Right hindlimb (tissue), 1 donor: ENCODE results near the gene SYT13.
A peak's percentile ranks its signal among the peaks of the same experiment; 100 is the strongest.

Experiments
- DNase-seq: peaks from one replicate; pipeline ENCODE4 v3.0.0-alpha.2; 2018

Gene SYT13

DNA sequence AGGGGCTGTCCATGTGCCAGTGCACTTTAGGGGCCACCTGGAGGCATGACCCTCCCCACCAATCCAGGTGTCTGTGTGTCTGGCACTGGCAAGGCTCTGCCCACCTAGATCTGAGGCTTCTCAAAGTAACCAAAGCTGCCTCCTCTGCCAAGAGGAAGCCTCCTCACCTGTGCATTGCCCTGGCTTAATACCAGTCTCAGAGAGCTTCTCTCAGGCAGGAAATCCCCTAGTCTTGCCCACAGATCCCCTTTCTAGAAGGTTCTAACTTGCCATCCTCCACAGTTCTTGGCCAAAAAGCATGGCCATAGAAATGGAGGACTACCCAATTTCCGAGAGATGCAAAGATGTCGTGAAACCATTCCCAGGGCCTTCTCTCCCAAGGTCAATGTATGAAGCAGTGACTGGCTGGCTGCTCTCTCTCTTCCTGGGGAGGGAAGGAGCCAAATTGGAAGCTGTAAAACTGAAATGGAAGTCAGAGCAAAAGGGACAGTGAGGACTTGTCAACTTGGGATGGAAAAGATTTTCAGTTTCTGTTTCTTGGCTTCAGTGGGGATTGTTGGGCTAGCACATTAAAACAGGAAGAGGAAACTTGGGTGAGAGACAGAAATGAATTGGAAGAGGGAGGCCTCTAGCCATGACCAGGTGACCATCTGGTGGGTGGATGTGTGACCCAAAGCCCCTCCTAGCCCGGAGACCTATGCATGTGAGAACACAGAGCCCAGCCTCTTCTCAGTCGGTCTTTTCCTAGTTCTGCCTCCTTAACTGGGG is 70.9 kb downstream of the SYT13 start:
- no peak for DNase-seq

DNA sequence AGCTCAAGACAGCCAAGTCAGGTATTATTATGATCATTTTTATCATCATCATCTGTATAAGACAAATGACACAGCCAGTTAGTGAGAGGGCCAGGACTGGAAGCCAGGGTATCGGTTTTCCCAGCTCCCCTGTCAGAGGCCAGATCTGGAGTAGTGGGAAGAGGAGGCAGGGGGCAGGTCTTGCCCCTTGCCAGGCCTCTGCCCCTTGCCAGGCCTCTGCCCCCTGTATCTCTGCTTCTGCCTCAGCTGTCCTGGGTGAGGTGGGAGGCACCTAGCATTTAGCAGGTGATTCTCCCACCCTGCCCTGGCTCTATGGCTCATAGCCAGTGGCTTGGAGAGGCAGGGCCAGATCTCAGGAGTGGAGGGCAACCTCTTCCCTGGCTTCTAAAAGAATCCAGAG is 72.4 kb downstream of the SYT13 start:
- DNase-seq, result no peak

DNA sequence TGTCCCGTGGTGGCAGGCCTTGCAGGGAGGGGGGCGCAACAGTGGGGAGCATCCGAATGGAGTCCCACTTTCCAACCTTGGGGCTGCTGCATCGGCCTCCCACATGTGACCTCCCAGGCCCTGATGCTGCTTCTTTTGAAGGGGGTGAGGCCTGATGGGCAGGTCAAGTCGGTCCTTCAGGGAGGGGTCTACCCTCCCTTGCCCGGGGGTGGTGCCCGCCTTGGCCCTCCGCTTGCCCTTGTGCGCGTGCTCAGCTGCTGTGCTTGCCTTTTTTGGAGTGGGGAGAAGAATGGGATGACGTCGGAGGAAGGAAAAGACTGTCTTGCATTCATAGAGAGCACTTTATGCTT is 72.8 kb downstream of the SYT13 start:
- DNase-seq, result no peak

DNA sequence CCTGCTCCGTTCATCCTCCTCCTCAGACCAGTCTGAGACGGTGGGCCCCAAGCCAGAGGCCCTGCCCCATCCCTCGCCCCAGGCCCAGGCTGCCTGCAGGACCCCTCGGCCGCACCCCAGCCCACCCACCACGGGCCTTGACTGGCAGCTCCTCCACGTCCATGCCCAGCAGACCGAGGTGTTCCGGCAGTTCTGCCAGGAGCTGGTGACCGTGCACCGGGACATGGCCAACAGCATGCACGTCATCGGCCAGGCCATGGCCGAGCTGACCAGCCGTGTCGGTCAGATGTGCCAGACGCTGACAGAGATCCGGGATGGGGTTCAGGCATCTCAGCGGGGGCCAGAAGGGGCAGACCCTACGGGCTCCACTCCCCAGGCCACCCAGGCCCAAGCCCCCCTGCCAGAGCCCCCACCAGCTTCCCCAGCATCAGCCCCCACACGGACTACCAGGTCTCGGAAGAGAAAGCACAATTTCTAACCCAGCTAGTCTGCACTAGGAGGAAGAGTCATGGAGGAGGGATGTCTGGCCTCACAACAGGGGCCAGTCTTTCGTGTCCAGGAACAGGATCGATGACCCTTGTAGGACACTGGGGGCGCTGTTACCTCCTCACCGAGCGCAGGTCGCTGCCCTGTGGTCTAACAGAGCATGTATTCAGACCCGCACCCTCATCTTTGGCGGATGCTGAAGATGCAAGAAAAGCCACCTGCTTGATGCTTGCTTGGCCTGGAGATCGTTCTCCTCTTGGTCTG is 73.4 kb downstream of the SYT13 start:
- no peak for DNase-seq

DNA sequence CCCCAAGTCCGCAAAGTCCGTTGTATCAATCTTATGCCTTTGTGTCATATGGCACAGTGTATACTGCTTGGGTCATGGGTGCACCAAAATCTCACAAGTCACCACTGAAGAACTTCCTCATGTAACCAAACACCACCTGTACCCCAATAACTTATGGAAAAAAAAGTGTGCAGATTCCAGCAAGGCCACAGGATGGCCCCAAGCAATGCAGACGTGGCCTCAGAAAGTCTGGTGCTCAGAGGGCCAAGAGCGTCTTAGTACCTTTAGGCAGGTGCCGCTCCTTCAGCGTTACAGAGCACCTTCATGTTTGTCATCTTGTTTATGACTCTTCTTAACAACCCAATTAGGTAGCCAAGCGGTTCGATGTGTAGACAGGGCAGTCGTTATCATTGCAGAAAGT is 74.4 kb downstream of the SYT13 start:
- DNase-seq, result no peak

DNA sequence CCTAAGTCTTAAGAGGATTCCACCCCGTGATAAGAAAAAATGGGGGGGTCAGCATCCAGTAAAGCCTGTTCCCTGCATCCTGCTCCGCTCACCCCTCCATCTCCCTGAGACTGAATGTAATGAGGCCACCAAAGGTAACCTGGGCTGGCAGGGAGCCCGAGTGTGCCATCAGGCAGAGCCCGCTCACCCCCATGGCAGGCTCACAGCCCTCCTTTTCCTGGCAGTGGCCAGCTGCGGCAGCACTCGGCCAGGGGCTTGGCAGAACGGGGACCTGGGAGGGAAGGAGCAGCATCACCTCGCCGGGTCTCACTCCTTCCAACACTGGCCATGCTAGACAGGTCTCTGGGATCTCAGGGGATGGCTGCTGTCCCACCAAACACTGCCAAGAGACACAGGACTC is 75.3 kb downstream of the SYT13 start:
- no peak for DNase-seq

DNA sequence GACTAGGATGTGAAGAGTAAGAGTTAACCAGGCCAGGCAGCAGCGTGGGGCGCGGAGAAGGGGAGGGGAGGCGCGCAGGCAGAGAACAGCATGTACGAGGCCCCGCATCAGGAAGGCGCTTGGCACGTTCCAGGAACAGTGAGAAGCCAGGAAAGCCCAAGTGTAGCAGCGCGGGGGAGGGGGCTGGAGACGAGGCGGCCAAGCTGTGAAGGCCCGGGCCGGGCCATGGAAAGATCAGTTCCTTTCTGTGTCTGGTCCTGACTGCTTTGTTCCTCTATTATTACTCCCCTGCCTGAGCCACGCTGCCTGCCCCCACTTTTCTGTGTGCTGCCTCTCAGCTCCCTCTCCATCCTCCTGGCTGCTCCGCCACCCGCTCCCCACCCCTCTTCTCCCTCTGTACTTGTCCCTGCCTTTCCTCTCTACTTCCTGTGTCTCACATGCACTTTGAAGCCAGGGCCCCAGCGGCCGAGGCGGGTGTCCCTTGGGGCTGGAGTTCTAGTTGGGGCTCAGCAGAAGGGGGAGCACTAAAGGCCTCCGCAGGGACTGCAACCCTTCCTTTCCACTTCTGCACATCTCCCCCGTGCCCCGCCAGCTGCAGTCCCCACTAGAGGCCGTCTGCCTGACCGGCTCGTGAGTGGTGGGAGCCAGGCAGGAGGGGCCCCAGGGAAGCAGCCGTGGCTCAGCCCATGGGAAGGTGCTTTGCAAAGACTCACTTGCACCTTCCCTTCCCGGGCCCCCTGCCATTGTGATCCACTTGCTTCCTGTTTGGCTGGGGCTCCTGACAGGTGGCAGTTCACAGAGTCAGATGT is 76.0 kb downstream of the SYT13 start:
- DNase-seq, result peak; percentile 98

DNA sequence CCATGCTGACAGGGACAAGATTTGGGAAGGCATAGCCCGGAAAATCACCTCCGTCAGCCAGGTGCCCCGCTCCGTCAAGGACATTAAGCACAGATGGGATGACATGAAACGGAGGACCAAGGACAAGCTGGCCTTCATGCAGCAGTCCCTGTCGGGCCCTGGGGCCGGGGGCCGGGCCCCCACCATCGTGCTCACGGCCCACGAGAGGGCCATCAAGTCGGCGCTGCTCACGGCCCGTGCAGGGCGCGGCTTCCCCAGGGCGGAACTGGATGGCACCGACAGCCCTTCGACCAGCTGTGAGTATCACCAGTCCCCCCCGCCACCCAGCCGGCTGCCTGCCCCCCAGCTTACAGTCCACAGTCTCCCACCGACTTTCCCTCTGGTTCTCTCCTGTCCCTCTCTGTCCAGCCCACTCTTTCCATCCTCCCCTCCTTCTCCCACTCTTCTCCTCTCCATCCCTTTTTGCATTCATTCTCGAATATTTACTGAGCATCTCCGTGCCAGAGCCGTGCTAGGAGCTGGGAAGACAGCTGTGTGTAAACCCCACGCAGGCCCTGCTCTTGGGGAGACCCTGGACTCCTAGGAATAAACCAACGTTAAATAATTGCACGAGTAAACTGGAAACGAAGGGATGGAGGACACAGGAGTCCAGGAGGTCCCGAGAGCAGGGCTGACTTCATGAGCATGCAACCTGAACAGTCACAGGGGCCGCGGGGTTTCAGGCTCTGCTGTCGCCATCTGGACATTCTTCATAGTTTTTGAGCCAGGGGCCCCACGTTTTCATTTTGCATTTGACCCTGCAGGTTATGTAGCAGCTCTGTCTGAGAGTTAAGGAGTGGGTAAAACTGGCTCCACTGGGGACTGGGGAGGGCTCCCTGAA is 76.9 kb downstream of the SYT13 start:
- no peak for DNase-seq

DNA sequence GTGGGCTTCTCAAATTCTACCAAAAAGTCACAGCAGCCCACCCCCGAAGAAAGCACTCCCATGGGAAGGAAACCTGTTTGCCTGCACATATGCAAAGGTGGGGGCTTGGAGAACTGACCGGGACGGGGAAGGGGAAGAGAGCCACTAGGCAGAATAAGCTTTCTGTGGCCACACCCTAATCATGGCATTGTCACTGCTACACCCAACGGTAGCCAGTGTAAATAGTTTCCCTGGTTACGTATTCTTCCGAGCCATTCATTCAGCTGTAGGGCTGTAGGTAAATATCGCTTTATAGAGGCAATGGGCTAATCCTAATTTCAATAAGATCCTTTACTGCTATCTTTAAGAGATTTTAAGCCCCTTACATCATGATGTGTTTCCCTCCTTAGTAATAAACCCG is 78.0 kb downstream of the SYT13 start:
- DNase-seq, result no peak

DNA sequence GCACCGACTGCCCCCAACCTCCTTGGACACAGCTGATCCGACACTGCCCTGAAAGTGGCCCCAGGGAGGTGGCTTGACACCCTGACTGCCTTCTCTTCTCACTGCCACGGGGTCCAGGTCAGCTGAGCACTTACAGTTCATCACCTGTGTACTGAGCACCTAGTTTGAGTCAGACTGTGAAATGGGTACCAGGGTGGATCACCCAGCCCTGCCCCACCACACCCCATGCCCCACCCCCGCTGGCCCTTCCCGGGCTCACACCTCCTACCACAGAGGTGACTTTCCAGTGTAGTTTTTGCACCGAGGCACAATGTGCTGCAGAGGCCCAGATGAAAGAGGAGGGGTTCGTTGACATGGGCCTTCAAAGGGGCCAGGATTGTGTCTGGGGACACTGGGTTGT is 80.2 kb downstream of the SYT13 start:
- no peak for DNase-seq

DNA sequence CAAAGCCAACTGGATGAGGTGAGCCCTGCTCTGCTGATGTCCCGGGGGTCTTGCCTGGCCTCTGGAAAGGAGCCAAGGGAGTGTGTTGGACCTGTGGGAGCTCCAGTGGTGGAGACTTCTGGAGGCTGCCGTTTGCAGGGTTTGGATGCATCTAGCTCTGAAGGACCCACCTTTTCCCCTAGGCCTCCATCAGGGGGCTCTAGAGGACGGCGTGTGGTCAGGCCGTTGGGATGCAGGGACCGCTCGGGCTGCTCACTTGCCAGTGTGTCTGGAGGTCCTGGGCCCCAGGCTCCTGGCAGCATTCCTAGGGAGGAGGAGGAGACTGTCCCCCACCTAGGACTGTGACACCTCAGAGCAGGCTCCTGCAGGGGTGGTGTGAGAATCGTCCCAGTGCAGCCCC is 81.4 kb downstream of the SYT13 start:
- peak; percentile 30 for DNase-seq

DNA sequence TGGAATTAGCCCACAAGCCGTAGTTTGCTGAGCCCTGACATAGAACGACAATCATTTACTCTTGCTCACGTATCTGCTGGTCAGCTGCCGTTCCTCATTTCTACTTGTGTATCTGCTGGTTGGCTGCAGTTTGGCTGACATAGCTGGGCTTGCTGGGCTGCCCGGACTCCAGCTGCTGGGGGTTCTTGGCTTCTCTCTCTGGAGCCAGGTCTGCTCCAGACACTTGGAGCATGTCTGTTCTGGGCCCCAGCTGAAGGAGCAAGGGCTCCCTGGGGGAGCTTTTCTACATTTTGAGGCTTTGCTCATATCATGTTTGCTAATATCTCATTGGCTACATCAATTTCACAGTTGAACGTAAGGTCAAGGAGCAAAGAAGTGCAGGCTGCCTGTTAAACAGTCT is 92.4 kb downstream of the SYT13 start:
- DNase-seq, result peak; percentile 62
